AG04449 (cell line): Measurements from ENCODE around the gene SPRR4.

ENCODE experiments used
- CTCF ChIA-PET: fragments of 350-600 bp; formaldehyde crosslinking; extraction: SDS; loops from one replicate; lab custom pipeline; 2021; ENCODE audit warnings: antibody characterized with exemption; lab: Yijun Ruan, JAX
- POLR2A ChIA-PET: fragments of 400-600, 350-600 bp; formaldehyde crosslinking; extraction: SDS; loops from one replicate; lab custom pipeline; 2020; ENCODE audit warnings: antibody characterized with exemption, inconsistent platforms; lab: Yijun Ruan, JAX
- DNase-seq: peaks from one replicate; pipeline ENCODE4 v3.0.0-alpha.2; 2010; ENCODE audit warnings: low read depth, low spot score
- H3K4me3 ChIP-seq: 2 replicates; pipeline ENCODE4 v1.5.1; 2011; ENCODE audit warnings: low read depth, mild to moderate bottlenecking, control low read depth, low read length
- CTCF ChIP-seq: IDR thresholded peaks from one replicate; pipeline ENCODE4 v1.5.1; 2011; ENCODE audit warnings: mild to moderate bottlenecking, moderate library complexity, low read length, control low read depth, inconsistent platforms; ENCODE audit not compliant: insufficient read depth; ENCODE audit errors: missing control alignments

The SPRR4 gene

DNA sequence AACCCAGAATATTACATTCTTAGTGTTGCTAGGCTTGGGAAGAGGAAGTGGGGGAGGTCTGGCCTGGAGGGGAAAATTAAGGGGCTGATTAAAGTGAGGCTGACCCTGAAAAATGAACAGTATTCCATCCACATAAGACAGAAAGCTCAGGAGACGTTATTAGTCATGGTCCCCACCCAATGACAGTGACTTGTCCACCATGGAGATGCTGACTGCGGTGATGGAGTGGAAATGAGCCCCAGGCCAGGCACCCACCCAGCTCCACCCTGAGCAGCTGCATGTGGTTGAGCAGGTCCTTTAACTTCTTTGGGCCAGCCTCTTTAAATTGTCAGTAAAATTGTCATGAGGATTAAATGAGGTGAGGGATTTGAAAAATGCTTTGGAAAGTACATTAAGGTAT, 1.4 kb upstream of the SPRR4 start:
- POLR2A ChIA-PET = no interaction called here
- TF ChIP-seq CTCF = no peak
- no peak overlapping the region for H3K4me3 ChIP-seq
- DNase-seq = no peak
- CTCF ChIA-PET = no interaction called here

DNA sequence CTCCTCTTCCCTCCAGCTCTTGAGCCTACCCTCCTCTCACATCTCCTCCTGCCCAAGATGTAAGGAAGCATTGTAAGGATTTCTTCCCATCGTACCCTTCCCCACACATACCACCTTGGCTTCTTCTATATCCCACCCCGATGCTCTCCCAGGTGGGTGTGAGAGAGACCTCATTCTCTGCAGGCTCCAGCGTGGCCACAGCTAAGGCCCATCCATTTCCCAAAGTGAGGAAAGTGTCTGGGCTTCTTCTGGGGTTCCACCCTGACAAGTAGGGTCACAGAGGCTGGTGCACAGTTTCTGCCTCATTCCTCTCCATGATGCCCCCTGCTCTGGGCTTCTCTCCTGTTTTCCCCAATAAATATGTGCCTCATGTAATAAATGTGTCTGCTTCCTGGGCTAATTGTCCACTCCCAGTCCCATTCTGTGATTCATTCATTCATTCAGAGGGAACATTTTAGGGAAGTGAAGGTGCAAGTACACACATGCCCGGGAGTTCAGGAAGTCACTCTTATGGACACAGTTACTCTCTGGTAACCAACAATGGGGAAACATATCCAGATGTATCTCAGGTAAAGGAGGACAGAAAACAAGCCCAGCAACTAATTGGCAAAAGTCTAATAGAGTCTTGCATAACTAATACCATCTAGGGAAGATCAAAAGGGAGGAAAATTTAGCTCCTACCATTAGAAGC, 1.9 kb downstream of the SPRR4 start:
- no peak for TF ChIP-seq CTCF
- no peak for DNase-seq
- H3K4me3 ChIP-seq = no peak overlapping the region
- ChIA-PET POLR2A (no interaction called here), CTCF (no interaction called here)

DNA sequence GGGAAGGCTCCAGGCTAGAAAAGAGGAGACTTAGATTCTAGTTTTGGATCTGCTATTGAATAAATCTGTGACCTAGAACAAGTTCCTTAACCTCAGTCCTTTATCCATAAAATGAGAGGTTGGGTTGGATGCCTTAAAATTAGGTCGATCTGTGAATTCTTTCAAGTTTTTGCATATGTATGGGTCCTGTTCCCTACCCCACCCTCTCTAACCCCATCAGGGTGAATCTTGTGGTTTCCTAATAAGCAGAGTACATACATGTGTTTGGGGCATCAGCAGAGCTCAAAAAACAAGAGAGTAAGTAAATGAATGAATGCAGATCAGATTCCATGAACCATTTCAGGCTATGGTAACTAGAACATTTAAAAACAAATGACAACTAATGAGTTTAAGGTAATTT, 6.2 kb downstream of the SPRR4 start:
- ChIA-PET CTCF (no interaction called here), POLR2A (no interaction called here)
- no peak for TF ChIP-seq CTCF
- no peak for DNase-seq
- no peak overlapping the region for H3K4me3 ChIP-seq

GRCh38 chr1:152977614-152978013, 7.2 kb downstream of the SPRR4 start:
- CTCF ChIA-PET = no interaction called here
- TF ChIP-seq CTCF = no peak
- DNase-seq = no peak
- H3K4me3 ChIP-seq = no peak overlapping the region
- POLR2A ChIA-PET = no interaction called here

DNA sequence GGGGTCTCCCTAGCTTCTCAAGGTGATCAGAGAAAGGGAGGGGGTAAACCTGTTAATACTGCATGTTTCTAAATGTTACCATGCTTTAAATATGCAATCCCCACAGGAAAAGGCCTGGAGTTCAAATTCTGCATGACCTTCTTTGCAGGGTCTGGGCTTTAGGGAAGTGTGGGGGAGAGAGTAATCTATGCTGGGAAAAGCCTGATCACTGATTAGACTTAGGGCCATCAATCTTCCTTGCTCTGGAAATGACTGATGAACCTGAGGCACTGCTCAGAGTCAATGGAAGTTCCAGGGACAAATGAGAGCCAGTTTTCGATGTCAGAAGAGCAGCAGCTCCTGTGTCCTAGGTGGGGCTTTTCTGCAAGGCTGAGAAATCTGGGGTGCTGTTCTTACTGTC, 10.2 kb downstream of the SPRR4 start:
- no peak for TF ChIP-seq CTCF
- no peak for DNase-seq
- no peak overlapping the region for H3K4me3 ChIP-seq
- ChIA-PET CTCF (no interaction called here), POLR2A (no interaction called here)

DNA sequence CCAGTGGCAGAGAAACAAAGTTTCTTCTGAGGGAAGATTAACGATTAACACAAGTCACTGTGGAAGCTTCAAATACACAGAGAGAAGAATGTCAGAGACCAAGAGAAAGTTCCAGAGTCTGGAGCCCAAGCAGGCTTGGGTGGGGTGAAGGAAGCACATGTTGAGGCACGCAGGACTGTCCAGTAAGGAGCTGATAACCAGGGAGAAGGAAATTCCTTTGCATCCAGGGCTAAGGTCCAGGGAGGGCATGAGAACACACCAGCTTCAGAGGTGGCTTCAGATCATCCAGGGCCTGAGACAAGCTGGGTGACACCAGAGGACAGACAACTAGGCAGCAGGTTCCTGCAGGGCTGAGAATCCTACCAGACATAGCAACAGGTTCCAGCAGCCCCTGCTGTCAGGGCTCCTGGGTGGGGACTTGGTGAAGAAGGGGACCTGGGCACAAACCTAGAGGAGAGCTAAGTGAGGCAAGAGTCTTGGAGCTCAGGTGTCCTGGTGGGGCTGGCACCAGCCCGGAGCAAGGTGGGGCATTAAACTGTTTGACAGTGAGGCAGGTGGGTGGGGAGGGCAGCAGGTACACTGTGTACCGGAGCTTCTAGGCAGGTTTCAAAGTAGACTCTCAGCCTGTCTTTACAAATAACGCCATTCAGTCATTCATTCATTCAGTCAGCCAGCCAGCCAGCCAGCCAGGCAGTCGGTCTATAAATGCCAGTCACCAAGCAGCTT, 10.9 kb downstream of the SPRR4 start:
- TF ChIP-seq CTCF = no peak
- no peak for DNase-seq
- CTCF ChIA-PET = no interaction called here
- H3K4me3 ChIP-seq = no peak overlapping the region
- POLR2A ChIA-PET = no interaction called here
